Measurements from ENCODE around the gene HES2. TPM values are rescaled to one million over a fixed set of nuclear protein-coding genes. Genes with fewer than 3 reads are reported as not detected.

HES2 gene
- total and polyA plus RNA-seq, 9 of the 15 experiments (the other 6 are each of a cell fraction or from before 2014, with no cell fraction given), result 0.05 to 0.18 (median 0.07) TPM; not detected in 4

- TF ChIP-seq POLR2A (conservative IDR thresholded peaks at IDR 0.05) (peak; percentile 90), KLF6 (CRISPR knock-in tag; IDR thresholded peaks at IDR 0.05; ENCODE audit: borderline replicate concordance) (peak; percentile 38; the same call in 1 of the 2 replicates), HNRNPK (IDR thresholded peaks at IDR 0.05; ENCODE audit: low read depth, low read length, poor library complexity, severe bottlenecking) (peak; percentile 93), MYNN (IDR thresholded peaks at IDR 0.05) (no peak), MYNN (CRISPR knock-in tag; IDR thresholded peaks at IDR 0.05) (no peak), GABPA (tag; conservative IDR thresholded peaks at IDR 0.05; ENCODE audit: low read depth) (peak; percentile 84), SNIP1 (IDR thresholded peaks at IDR 0.05; ENCODE audit: low read depth) (no peak; the same call in 1 of the 2 replicates), ZNF184 (CRISPR knock-in tag; IDR thresholded peaks at IDR 0.05) (peak; percentile 90), MNT (conservative IDR thresholded peaks at IDR 0.05) (peak; percentile 99), KDM1A (IDR thresholded peaks at IDR 0.05) (no peak), U2AF1 (optimal IDR thresholded peaks at IDR 0.05; ENCODE audit: low read depth, low read length) (no peak), SMAD4 (CRISPR knock-in tag; conservative IDR thresholded peaks at IDR 0.05) (peak; percentile 87), FOXA3 (CRISPR knock-in tag; conservative IDR thresholded peaks at IDR 0.05 in 1 of 2, IDR thresholded peaks at IDR 0.05 in 1 of 2) (peak; percentile 37 to 43; a peak in 2 of 4 replicates), TEAD4 (IDR thresholded peaks at IDR 0.05; ENCODE audit: low read length) (peak; percentile 6; the same call in 1 of the 2 replicates), TEAD4 (CRISPR knock-in tag; IDR thresholded peaks at IDR 0.05; ENCODE audit: borderline replicate concordance) (peak; percentile 63; the same call in 1 of the 2 replicates), SP2 (IDR thresholded peaks at IDR 0.05; ENCODE audit: extremely low read depth, low read depth, low read length, poor library complexity, severe bottlenecking) (no peak), L3MBTL2 (IDR thresholded peaks at IDR 0.05) (peak; percentile 97), SAFB (IDR thresholded peaks at IDR 0.05; ENCODE audit: borderline replicate concordance, low read depth, low read length) (no peak)
- TF ChIP-seq, protein P1, sequence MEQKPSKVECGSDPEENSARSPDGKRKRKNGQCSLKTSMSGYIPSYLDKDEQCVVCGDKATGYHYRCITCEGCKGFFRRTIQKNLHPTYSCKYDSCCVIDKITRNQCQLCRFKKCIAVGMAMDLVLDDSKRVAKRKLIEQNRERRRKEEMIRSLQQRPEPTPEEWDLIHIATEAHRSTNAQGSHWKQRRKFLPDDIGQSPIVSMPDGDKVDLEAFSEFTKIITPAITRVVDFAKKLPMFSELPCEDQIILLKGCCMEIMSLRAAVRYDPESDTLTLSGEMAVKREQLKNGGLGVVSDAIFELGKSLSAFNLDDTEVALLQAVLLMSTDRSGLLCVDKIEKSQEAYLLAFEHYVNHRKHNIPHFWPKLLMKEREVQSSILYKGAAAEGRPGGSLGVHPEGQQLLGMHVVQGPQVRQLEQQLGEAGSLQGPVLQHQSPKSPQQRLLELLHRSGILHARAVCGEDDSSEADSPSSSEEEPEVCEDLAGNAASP (IDR thresholded peaks at IDR 0.05), result no peak
- TF ChIP-seq, protein P2, sequence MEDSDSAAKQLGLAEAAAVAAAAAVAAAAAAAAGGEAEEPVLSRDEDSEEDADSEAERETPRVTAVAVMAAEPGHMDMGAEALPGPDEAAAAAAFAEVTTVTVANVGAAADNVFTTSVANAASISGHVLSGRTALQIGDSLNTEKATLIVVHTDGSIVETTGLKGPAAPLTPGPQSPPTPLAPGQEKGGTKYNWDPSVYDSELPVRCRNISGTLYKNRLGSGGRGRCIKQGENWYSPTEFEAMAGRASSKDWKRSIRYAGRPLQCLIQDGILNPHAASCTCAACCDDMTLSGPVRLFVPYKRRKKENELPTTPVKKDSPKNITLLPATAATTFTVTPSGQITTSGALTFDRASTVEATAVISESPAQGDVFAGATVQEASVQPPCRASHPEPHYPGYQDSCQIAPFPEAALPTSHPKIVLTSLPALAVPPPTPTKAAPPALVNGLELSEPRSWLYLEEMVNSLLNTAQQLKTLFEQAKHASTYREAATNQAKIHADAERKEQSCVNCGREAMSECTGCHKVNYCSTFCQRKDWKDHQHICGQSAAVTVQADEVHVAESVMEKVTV (CRISPR knock-in tag; IDR thresholded peaks at IDR 0.05), result no peak
Measured at GRCh38 chr1:6393400-6394187, 26.1 kb downstream of the HES2 start, which contains the start of gene ACOT7 (continued).

Data from K562 (cell line).